ENCODE data around the gene CKLF. TPM values are rescaled to one million over a fixed set of nuclear protein-coding genes. Genes with fewer than 3 reads are reported as not detected.

Gene CKLF
- total and polyA plus RNA-seq, 2 donors from 2014 or later: 28.7 to 42.4 TPM

DNA sequence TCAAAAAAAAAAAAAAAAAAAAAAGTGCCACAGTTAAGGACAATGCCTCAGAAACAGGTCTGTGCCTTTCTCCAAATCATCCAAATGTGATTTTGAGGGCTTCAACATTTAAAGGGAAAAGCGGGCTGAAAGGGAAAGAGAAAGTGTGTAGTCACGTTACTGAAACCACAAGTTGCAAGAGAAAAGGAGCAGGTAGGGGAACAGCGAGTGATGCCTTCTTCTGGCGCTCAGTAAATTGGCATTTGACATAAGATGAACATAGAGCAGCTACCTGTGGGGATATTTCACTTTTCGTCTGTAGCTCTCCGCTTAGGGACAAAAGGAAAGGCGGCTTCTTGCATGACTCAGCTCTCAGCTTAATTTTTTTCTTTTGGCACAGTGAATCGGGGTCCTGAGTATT lies 37.9 kb downstream of the CKLF start:
- Histone ChIP-seq H3K9ac (ENCODE audit: low read length in 3 of 3) (no peak overlapping the region), H3K36me3 (ENCODE audit: control insufficient read depth in 2 of 3, insufficient read depth in 3 of 3, low read length in 3 of 3) (no peaks in the 10 kb centered on the region), H3K9me3 (ENCODE audit: control insufficient read depth in 2 of 3, insufficient read depth in 1 of 3, low read length in 3 of 3) (no peaks in the 10 kb centered on the region), H3K4me3 (ENCODE audit: low read length in 3 of 3) (no peak overlapping the region), H3K27me3 (ENCODE audit: control insufficient read depth, insufficient read depth, low read length) (no peaks in the 10 kb centered on the region), H3K27ac (ENCODE audit: low read depth in 2 of 2, low read length in 2 of 2) (no peak overlapping the region), H3K4me1 (ENCODE audit: control insufficient read depth in 2 of 3, insufficient read depth in 2 of 3, low read depth in 1 of 3, low read length in 3 of 3) (no peaks in the 10 kb centered on the region)
- FAIRE-seq (no peak), DNase-seq (no peak)
- intact Hi-C loops (cut with DNase I): no loop called here
- TF ChIP-seq, protein P1, sequence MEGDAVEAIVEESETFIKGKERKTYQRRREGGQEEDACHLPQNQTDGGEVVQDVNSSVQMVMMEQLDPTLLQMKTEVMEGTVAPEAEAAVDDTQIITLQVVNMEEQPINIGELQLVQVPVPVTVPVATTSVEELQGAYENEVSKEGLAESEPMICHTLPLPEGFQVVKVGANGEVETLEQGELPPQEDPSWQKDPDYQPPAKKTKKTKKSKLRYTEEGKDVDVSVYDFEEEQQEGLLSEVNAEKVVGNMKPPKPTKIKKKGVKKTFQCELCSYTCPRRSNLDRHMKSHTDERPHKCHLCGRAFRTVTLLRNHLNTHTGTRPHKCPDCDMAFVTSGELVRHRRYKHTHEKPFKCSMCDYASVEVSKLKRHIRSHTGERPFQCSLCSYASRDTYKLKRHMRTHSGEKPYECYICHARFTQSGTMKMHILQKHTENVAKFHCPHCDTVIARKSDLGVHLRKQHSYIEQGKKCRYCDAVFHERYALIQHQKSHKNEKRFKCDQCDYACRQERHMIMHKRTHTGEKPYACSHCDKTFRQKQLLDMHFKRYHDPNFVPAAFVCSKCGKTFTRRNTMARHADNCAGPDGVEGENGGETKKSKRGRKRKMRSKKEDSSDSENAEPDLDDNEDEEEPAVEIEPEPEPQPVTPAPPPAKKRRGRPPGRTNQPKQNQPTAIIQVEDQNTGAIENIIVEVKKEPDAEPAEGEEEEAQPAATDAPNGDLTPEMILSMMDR (IDR thresholded peaks at IDR 0.05; ENCODE audit: borderline replicate concordance, extremely low read depth, insufficient read depth): no peak

DNA sequence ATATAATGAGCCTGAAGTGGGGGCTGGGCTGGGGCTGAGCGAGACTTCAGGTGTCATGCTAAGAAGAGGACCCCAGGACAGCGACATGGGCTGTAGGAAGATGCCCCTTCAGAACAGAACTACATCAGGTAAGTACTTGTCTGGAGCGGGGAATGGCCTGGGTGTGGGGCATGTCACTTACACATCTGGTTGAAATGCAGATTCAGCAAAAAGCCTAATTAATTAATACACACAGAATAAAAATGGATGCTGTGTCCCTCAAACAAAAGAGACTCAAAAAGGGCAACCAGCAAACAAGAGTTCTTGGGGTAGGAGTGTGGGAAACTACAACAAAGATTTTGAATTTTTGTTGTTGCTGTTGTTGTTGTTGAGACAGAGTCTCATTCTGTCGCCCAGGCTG lies 38.6 kb downstream of the CKLF start:
- TF ChIP-seq, protein P1 (IDR thresholded peaks at IDR 0.05; ENCODE audit: borderline replicate concordance, extremely low read depth, insufficient read depth): no peak
- no peak overlapping the region for H3K9ac ChIP-seq (ENCODE audit: low read length in 3 of 3)
- no peaks in the 10 kb centered on the region for H3K27me3 ChIP-seq (ENCODE audit: control insufficient read depth, insufficient read depth, low read length)
- H3K4me1 ChIP-seq (ENCODE audit: control insufficient read depth in 2 of 3, insufficient read depth in 2 of 3, low read depth in 1 of 3, low read length in 3 of 3): no peaks in the 10 kb centered on the region
- no peak overlapping the region for H3K27ac ChIP-seq (ENCODE audit: low read depth in 2 of 2, low read length in 2 of 2)
- H3K9me3 ChIP-seq (ENCODE audit: control insufficient read depth in 2 of 3, insufficient read depth in 1 of 3, low read length in 3 of 3): no peaks in the 10 kb centered on the region
- H3K36me3 ChIP-seq (ENCODE audit: control insufficient read depth in 2 of 3, insufficient read depth in 3 of 3, low read length in 3 of 3): no peaks in the 10 kb centered on the region
- no peak overlapping the region for H3K4me3 ChIP-seq (ENCODE audit: low read length in 3 of 3)
- no peak for FAIRE-seq
- DNase-seq: no peak
- intact Hi-C loops (cut with DNase I): no loop called here

DNA sequence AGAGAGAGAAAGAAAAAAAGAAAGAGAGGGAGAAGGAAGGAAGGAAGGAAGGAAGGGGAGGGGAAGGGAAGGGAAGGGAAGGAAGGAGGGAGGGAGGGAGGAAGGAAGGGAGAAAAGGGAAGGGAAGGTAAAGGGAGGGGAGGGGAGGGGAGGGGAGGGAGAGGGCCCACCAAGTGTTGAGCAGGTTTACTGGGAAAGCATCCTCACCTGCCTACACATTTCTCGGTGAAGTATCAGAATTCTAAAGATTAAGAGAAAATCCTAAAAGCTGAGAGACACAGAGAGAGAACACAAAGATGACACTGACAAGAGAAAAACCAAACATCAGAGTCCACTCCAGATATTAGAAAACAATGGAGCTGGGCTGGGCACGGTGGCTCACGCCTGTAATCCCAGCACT lies 39.9 kb downstream of the CKLF start:
- Histone ChIP-seq H3K27me3 (ENCODE audit: control insufficient read depth, insufficient read depth, low read length) (no peaks in the 10 kb centered on the region), H3K9ac (ENCODE audit: low read length in 3 of 3) (no peak overlapping the region), H3K27ac (ENCODE audit: low read depth in 2 of 2, low read length in 2 of 2) (no peak overlapping the region), H3K4me1 (ENCODE audit: control insufficient read depth in 2 of 3, insufficient read depth in 2 of 3, low read depth in 1 of 3, low read length in 3 of 3) (no peaks in the 10 kb centered on the region), H3K9me3 (ENCODE audit: control insufficient read depth in 2 of 3, insufficient read depth in 1 of 3, low read length in 3 of 3) (no peaks in the 10 kb centered on the region), H3K4me3 (ENCODE audit: low read length in 3 of 3) (no peak overlapping the region), H3K36me3 (ENCODE audit: control insufficient read depth in 2 of 3, insufficient read depth in 3 of 3, low read length in 3 of 3) (no peaks in the 10 kb centered on the region)
- FAIRE-seq (no peak), DNase-seq (no peak)
- intact Hi-C loops (cut with DNase I): no loop called here
- TF ChIP-seq, protein P1 (IDR thresholded peaks at IDR 0.05; ENCODE audit: borderline replicate concordance, extremely low read depth, insufficient read depth): no peak

DNA sequence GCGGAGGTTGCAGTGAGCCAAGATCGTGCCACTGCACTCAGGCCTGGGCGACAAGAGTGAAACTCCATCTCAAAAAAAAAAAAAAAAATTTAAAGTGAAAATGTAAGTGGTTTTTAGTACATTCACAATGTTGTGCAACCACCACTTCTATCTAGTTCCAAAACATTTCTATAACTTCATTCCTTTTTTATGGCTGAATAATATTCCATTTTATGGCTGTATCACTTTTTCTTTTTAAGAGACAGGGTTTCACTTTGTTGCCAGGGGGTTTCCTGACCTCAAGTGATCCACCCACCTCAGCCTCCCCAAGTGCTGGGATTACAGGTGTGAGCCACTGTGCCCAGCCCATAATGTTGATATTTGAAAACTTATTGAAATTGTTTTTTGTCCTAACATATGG lies 40.4 kb downstream of the CKLF start:
- Histone ChIP-seq H3K36me3 (ENCODE audit: control insufficient read depth in 2 of 3, insufficient read depth in 3 of 3, low read length in 3 of 3) (no peaks in the 10 kb centered on the region), H3K27me3 (ENCODE audit: control insufficient read depth, insufficient read depth, low read length) (no peaks in the 10 kb centered on the region), H3K9me3 (ENCODE audit: control insufficient read depth in 2 of 3, insufficient read depth in 1 of 3, low read length in 3 of 3) (no peaks in the 10 kb centered on the region), H3K4me3 (ENCODE audit: low read length in 3 of 3) (no peak overlapping the region), H3K9ac (ENCODE audit: low read length in 3 of 3) (no peak overlapping the region), H3K4me1 (ENCODE audit: control insufficient read depth in 2 of 3, insufficient read depth in 2 of 3, low read depth in 1 of 3, low read length in 3 of 3) (no peaks in the 10 kb centered on the region), H3K27ac (ENCODE audit: low read depth in 2 of 2, low read length in 2 of 2) (no peak overlapping the region)
- TF ChIP-seq, protein P1 (IDR thresholded peaks at IDR 0.05; ENCODE audit: borderline replicate concordance, extremely low read depth, insufficient read depth): no peak
- no peak for FAIRE-seq
- DNase-seq: no peak
- intact Hi-C loops (cut with DNase I): no loop called here
